Dendritic cell treated with granulocyte-macrophage colony-stimulating factor and Interleukin-4, amounts not matched to agents 40 ng/mL and 50 ng/mL, for 4 days (primary cell): ENCODE data around the gene CCDC158.
"Not testable (repeated sequence)": the region's sequence is repeated elsewhere in the genome, so short reads cannot be mapped to it uniquely, and the experiment has no call there.

Experiments
- H3K27ac Mint-ChIP-seq: one replicate; pipeline ENCODE4 v1.8.0; 2022; ENCODE audit warnings: mild to moderate bottlenecking, mixed read lengths
- H3K27me3 Mint-ChIP-seq: one replicate; pipeline ENCODE4 v1.8.0; 2022; ENCODE audit warnings: mild to moderate bottlenecking, mixed read lengths
- H3K36me3 Mint-ChIP-seq: one replicate; pipeline ENCODE4 v1.8.0; 2022; ENCODE audit warnings: low read depth, mixed read lengths
- H3K4me1 Mint-ChIP-seq: one replicate; pipeline ENCODE4 v1.8.0; 2022; ENCODE audit warnings: low read depth, mixed read lengths
- H3K4me3 Mint-ChIP-seq: one replicate; pipeline ENCODE4 v1.8.0; 2022; ENCODE audit warnings: mild to moderate bottlenecking, moderate library complexity, mixed read lengths
- H3K9me3 Mint-ChIP-seq: one replicate; pipeline ENCODE4 v1.8.0; 2022; ENCODE audit warnings: mixed read lengths
- intact Hi-C: fragments of 100-400 bp; cut with micrococcal nuclease; formaldehyde crosslinking; loops from one replicate; pipeline ENCODE4 v1.15.0; 2022

The CCDC158 gene

GRCh38 chr4:76443376-76443775 is 22.4 kb upstream of the CCDC158 start:
- Mint-ChIP-seq H3K27ac (no peak overlapping the region), H3K4me1 (no peaks in the 10 kb centered on the region), H3K36me3 (no peaks in the 10 kb centered on the region), H3K27me3 (peaks cover 2% of the 10 kb centered on the region), H3K9me3 (no peaks in the 10 kb centered on the region), H3K4me3 (no peak overlapping the region)
- intact Hi-C loops: no loop called here

- Mint-ChIP-seq H3K4me3 (no peak overlapping the region), H3K36me3 (no peaks in the 10 kb centered on the region), H3K27ac (no peak overlapping the region), H3K27me3 (peaks cover 3% of the 10 kb centered on the region), H3K9me3 (no peaks in the 10 kb centered on the region), H3K4me1 (no peaks in the 10 kb centered on the region)
- intact Hi-C loops: no loop called here
These were observed 21.9 kb upstream of the CCDC158 start for GRCh38 chr4:76442807-76443206.

- Mint-ChIP-seq H3K27ac (no peak overlapping the region), H3K27me3 (peaks cover 4% of the 10 kb centered on the region), H3K9me3 (no peaks in the 10 kb centered on the region), H3K36me3 (no peaks in the 10 kb centered on the region), H3K4me1 (no peaks in the 10 kb centered on the region), H3K4me3 (no peak overlapping the region)
- intact Hi-C loops: no loop called here
These were observed 20.9 kb upstream of the CCDC158 start for GRCh38 chr4:76441881-76442280.

- Mint-ChIP-seq H3K27me3 (peaks cover 17% of the 10 kb centered on the region), H3K27ac (no peak overlapping the region)
- intact Hi-C loops: no loop called here
These were observed 18.6 kb upstream of the CCDC158 start for GRCh38 chr4:76439491-76439890.

GRCh38 chr4:76435528-76436319 is 14.8 kb upstream of the CCDC158 start:
- intact Hi-C loops: no loop called here
- Mint-ChIP-seq H3K9me3 (no peaks in the 10 kb centered on the region), H3K27ac (no peak overlapping the region)

More at GRCh38 chr4:76439491-76439890, 18.6 kb upstream of the CCDC158 start:
- Mint-ChIP-seq H3K36me3 (no peaks in the 10 kb centered on the region), H3K4me3 (no peak overlapping the region), H3K9me3 (no peaks in the 10 kb centered on the region), H3K4me1 (peaks cover 7% of the 10 kb centered on the region)

GRCh38 chr4:76434901-76435527 is 14.1 kb upstream of the CCDC158 start, which contains the start of gene SHROOM3:
SHROOM3 (plus strand) TSS chr4:76435229; CDS start chr4:76436053, 824 bp downstream.
- H3K27ac Mint-ChIP-seq: no peak within 1 kb of the TSS

More at GRCh38 chr4:76435528-76436319, 14.8 kb upstream of the CCDC158 start:
- H3K36me3 Mint-ChIP-seq: no peaks in the 10 kb centered on the region
- peaks cover 22% of the 10 kb centered on the region for H3K27me3 Mint-ChIP-seq
- peaks cover 7% of the 10 kb centered on the region for H3K4me1 Mint-ChIP-seq
- H3K4me3 Mint-ChIP-seq: no peak overlapping the region

GRCh38 chr4:76430519-76431388 is 9.8 kb upstream of the CCDC158 start:
- H3K27me3 Mint-ChIP-seq: peaks cover 17% of the 10 kb centered on the region
- H3K4me1 Mint-ChIP-seq: peaks cover 8% of the 10 kb centered on the region
- no peak overlapping the region for H3K27ac Mint-ChIP-seq
- H3K36me3 Mint-ChIP-seq: no peaks in the 10 kb centered on the region
- no peak overlapping the region for H3K4me3 Mint-ChIP-seq
- intact Hi-C loops: loop anchor here (2.0 to 5.0 kb wide), 2 partner anchors 74 to 327 kb away; no protein-coding TSS in a partner anchor
- no peaks in the 10 kb centered on the region for H3K9me3 Mint-ChIP-seq

More at GRCh38 chr4:76434901-76435527, 14.1 kb upstream of the CCDC158 start, which contains the start of gene SHROOM3:
- Mint-ChIP-seq H3K27me3 (peaks cover 22% of the 10 kb centered on the region), H3K9me3 (no peaks in the 10 kb centered on the region), H3K4me1 (peaks cover 7% of the 10 kb centered on the region), H3K36me3 (no peaks in the 10 kb centered on the region), H3K4me3 (no peak within 1 kb of the TSS)
- intact Hi-C loops: loop anchor here (5.0 kb wide), 1 partner anchor 322 kb away; no protein-coding TSS in a partner anchor

GRCh38 chr4:76429636-76430035 is 8.7 kb upstream of the CCDC158 start:
- peaks cover 9% of the 10 kb centered on the region for H3K27me3 Mint-ChIP-seq
- H3K9me3 Mint-ChIP-seq: no peaks in the 10 kb centered on the region
- H3K36me3 Mint-ChIP-seq: no peaks in the 10 kb centered on the region
- H3K4me3 Mint-ChIP-seq: no peak overlapping the region
- H3K27ac Mint-ChIP-seq: no peak overlapping the region
- H3K4me1 Mint-ChIP-seq: peaks cover 5% of the 10 kb centered on the region
- intact Hi-C loops: loop anchor here (2.0 to 5.0 kb wide), 2 partner anchors 75 to 328 kb away; no protein-coding TSS in a partner anchor

GRCh38 chr4:76426272-76426671 is 5.3 kb upstream of the CCDC158 start:
- Mint-ChIP-seq H3K27ac (no peak overlapping the region), H3K36me3 (no peaks in the 10 kb centered on the region), H3K4me1 (peaks cover 8% of the 10 kb centered on the region), H3K9me3 (no peaks in the 10 kb centered on the region), H3K4me3 (no peak overlapping the region), H3K27me3 (peaks cover 17% of the 10 kb centered on the region)
- intact Hi-C loops: no loop called here

- intact Hi-C loops, H3K9me3 Mint-ChIP-seq: not testable (repeated sequence)
These were observed 2.2 kb upstream of the CCDC158 start for GRCh38 chr4:76423159-76423558.

GRCh38 chr4:76420188-76420761 is 666 bp downstream of the CCDC158 start:
- Mint-ChIP-seq H3K4me1 (peaks cover 11% of the 10 kb centered on the region), H3K27ac (no peak overlapping the region), H3K9me3 (no peaks in the 10 kb centered on the region), H3K4me3 (peak overlapping the region; percentile 64), H3K36me3 (no peaks in the 10 kb centered on the region), H3K27me3 (peaks cover 30% of the 10 kb centered on the region)
- intact Hi-C loops: no loop called here

More at GRCh38 chr4:76423159-76423558, 2.2 kb upstream of the CCDC158 start:
- not testable (repeated sequence) for H3K36me3 Mint-ChIP-seq, H3K4me3 Mint-ChIP-seq, H3K27ac Mint-ChIP-seq
- H3K4me1 Mint-ChIP-seq: peaks cover 16% of the 10 kb centered on the region
- H3K27me3 Mint-ChIP-seq: peaks cover 35% of the 10 kb centered on the region

- no peaks in the 10 kb centered on the region for H3K9me3 Mint-ChIP-seq
- no peaks in the 10 kb centered on the region for H3K36me3 Mint-ChIP-seq
- no peak overlapping the region for H3K4me3 Mint-ChIP-seq
- no peak overlapping the region for H3K27ac Mint-ChIP-seq
- intact Hi-C loops: no loop called here
- H3K4me1 Mint-ChIP-seq: no peaks in the 10 kb centered on the region
- peaks cover 1% of the 10 kb centered on the region for H3K27me3 Mint-ChIP-seq
These were observed 10.3 kb downstream of the CCDC158 start for GRCh38 chr4:76410636-76411035.

- no peaks in the 10 kb centered on the region for H3K4me1 Mint-ChIP-seq
These were observed 13.4 kb downstream of the CCDC158 start for GRCh38 chr4:76407440-76408119.

More at GRCh38 chr4:76407440-76408119, 13.4 kb downstream of the CCDC158 start:
- H3K27ac Mint-ChIP-seq: no peak overlapping the region
- intact Hi-C loops: no loop called here
- H3K36me3 Mint-ChIP-seq: no peaks in the 10 kb centered on the region
- peaks cover 7% of the 10 kb centered on the region for H3K27me3 Mint-ChIP-seq
- H3K4me3 Mint-ChIP-seq: no peak overlapping the region
- no peaks in the 10 kb centered on the region for H3K9me3 Mint-ChIP-seq
